DLD1 (cell line): ENCODE results near the gene ATP11A.
"Not testable (repeated sequence)": the region's sequence is repeated elsewhere in the genome, so short reads cannot be mapped to it uniquely, and the experiment has no call there.

Source experiments
- in situ Hi-C: cut with HindIII; loops from 2 replicates; pipeline ENCODE4 v1.10.0; 2017; ENCODE audit warnings: low sequenced_read_pairs

ATP11A gene

DNA sequence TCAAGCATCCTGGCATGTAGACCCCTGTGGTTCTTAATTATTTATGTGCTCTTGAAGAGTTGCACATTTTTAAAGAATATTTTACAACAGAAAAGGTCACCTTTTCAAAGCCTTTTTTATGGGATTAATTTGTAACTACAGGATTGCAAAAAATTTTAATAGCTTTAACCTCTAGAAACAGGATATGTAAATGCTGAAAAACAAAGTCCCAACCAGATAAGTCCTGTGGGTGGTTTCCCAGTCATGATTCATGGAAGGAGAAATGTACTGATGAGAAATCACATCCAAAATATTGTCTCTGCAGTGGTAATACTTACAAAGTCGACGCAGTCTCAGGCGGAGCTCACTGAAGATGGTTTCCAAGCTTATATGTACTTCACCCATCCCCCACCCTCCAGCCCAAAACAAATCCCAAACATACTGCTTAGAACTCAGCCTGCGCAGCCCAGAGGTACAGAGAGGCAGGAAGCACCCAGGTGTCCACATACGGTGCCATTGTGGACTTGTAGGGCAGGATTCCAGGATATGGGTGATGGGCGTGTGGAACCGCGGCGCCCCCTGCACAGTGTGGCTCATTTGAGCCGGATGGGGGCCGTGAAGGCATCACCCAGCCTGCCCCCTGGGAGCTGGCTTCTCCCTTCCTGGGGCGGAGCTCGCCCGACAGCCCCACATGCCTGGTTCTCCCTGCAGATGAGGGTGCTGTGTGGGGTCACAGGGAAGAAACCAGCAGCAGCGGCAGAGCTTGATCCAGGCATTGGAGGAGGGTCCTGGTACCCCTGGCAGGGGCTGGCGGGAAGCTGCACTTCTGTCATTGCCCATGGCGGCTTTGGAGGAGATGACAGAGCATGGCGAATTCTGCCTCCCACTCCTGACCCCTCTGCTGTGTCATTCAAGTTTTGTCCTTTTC, 101.2 kb downstream of the ATP11A start:
- in situ Hi-C loops, result no loop called here

DNA sequence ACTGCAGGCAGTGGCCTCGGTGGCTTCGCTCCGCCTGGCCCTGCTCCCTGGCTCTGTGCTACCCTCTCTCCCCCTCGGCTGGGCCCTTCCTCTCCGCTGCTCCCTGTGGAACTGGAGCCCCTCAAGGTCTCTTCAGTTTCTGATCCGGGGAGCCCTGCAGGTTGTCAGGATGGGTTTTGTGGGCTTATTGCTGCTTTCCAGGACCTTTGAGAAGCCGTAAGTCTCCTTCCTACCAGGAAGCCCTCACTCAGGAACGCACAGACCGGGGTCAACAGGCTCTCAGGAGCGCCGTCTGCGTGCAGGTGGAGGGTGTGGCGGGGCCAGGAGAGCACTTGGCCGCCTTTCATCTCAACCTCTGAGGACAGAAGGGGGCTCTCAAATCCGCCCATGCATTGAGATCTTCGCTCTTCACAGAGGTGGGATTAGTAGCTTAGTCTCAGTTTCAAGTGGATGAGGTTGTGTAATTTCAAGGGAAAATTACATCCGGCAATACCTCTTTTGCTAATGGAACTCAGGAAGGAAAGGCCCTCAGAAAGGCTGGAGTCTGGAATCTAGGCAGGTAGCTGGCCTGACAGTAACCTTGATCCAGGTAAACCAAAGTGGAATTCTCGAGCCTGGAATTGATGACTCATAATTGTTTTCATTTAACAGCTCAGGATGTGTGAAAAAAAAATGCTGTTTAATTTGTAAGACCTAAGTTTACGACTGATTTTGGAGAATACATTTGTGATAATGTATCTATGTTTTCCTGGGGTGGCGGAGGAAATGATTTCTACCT, 102.0 kb downstream of the ATP11A start:
- in situ Hi-C loops, result no loop called here

DNA sequence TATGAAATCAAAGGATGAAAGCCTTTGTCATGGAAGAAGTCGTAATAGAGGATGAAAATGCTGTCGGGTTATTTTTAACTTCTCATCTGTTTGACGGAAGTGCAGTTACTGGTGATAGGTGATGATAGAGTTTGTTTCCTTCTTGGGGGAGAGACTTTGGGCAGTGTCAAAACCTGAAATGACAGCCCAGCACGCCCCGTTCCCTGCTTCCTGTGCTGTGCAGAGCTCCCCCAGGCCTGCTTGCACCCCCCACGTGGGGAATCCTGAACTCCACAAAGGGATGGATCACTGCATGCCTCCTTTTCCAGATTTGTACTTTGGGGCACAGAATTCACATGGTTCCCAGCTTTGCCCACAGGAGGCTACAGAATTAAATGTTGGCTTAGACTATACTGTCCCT, 102.7 kb downstream of the ATP11A start:
- in situ Hi-C loops, result no loop called here

DNA sequence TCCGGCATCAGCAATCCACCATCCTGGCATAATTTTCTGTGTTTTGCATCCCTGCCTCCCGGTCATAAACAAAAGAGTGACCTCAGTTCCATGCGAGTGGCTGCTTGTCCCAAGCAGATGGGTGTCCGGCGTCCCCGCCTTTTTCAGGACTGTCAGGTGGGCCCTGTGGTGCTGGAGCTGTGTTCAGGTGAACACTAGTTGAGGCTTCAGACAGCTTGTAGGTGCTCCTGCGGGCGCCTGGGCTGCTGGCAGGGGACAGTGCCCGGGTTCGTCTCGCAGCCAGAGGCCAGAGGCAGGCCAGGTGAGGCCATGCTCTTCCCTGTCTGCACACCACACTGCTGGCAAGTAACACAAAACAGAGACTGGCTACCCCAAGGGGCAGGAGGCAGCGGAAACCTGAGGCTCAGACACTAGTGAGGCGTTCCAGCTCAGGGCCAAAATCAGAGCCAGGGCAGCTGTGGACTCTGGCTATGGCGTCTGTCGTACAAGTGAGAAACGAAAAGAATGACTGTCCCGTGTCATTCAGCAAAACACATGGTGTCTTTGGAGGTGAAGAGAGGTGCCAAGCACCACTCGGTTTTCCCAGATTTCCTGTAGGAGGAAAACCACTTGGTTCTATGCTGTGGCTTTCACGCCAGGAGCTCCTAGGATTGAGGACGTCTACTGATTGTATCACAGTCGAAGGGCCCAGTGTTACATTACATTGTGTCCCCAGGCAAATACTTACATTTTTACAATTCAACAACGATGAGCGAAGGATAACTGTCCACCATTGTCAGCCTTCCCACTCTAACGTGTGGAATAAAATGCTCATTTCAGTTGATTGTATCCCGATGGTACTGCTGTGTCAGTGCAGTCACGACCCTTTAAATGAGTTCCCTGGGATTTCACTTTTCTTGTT, 104.0 kb downstream of the ATP11A start:
- in situ Hi-C loops, result no loop called here

DNA sequence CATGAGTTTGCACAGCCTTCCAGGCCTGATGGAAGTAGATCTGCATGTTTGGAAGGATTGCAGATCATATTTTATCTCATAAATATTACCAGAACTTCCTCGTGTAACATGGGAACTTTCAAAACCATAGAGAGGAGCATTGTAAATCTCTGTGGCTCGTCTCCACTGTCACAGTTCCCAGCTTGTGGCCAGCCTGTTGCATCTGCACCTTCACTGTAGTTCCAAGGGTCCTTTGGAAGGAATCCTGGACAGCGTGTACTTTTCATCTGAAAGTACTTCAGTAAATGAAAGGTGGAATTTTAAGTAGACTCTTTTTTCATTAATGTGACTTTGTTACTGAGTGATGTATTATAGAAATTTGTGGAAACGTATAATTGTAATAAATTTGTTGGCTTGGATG, 105.4 kb downstream of the ATP11A start:
- in situ Hi-C loops, result no loop called here

DNA sequence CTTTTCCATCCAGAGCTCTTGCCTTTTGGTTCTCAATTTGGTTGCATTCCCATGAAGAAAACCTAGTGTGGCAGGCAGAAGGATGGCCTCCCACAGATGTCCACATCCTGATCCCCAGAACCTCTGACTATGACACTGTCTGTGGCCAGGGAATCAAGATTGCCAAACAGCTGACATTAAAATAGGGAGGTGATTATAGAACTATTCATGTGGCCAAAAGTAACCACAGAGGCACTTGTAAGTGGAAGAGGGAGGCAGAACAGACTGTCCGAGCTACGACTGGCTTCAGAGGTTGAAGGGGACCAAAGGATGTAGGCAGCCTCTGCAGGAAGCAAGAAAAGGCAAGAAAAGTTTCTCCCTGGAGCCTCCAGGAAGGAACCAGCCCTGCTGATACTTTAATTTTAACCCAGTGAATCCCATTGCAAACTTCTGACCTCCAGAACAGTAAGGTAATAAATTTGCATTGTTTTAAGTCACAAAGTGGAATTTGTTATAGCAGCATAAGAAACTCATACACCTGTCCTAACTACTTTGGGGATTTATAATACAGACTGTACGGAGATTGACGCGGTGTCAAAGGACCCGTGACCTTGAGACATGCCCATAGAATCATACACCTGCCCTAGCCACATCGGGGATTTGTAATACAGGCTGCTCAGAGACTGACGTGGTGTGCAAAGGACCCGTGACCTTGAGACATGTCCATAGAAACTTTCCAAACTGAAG, 106.5 kb downstream of the ATP11A start:
- in situ Hi-C loops, result no loop called here

DNA sequence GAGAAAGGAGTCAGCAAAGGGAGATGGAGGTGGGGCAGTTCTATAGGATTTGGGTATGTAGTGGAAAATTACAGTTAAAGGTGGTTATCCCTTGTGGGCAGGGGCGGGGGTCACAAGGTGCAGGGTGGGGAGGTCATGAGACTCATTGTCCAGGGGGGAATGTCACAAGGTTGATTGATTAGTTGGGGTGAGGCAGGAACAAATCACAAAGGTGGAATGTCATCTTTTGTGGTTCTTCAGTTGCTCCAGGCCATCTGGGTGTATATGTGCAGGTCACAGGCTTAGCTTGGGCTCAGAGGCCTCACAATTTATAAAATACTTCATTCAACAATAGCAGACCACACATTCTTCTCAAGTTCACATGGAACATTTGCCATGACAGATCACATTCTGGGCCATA, 109.6 kb downstream of the ATP11A start:
- in situ Hi-C loops, result no loop called here

DNA sequence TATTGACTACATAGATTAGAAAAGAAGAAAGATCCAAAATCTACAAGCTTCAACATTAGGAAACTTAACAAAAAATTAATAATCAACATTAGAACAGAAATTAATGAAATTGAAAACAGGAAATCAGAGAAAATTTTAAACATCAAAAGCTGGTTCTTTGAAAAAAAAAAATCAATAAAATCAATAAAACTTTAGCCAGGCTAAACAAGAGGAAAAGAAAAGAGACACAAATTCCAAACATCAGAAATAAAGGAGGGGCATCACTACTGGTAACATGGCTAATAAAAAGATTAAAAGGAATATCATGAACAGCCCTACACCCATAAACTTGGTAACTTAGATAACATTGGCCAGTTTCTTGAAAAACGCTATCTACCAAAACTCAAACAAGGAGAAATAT, 110.2 kb downstream of the ATP11A start:
- in situ Hi-C loops, result no loop called here

DNA sequence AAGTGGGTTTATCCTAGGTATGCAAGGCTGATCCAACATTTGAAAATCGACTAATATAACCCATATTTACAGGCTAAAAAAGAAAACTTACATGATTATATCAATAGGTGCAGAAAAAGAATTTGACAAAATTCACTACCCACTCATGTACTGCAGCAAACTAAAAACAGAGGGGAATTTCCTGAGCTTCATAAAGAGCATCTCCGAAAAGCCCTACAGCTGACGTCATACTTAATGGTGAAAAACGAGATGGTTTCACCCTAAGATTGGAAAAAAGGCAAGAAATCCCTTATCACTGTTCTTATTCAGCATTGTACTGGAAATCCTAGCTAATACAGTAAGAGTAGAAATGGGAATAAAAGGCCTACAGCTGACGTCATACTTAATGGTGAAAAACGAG, 111.0 kb downstream of the ATP11A start:
- in situ Hi-C loops, result not testable (repeated sequence)

DNA sequence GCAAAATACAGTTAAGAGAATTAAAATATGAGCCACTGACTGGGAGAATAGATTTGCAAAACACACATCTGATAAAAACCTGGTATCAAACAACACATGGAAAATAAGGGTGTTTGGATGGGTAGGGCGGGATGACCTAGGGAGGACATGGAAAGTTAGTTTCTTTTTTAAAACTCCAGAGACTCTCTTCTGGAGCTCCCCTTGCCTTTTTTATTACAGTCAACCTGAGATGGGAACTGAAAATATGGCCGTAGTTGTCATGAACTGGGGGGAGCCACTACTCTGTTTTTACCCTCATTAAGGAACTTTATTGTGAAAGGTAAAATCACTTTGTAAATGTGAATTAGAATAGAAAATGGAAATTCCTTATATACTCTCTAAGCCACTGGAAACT, 113.0 kb downstream of the ATP11A start:
- in situ Hi-C loops, result no loop called here

DNA sequence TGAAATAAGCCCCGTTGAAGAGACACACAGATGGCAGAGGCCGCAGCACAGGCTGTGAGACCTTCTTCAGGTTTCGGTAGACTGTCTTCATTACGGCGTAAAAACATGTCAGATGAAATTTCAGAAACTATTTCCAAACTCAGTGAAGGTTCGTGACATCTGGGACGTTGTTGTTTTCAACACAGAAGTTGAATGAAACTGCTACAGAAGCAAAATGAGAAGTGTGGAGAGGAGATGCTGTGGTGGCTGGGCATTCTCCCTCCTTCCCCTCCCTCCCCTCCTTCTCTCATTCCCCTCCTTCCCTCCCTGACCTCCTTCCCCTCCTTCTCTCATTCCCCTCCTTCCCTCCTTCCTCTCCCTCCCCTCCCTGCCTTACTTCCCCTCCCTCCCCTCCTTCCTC, 113.6 kb downstream of the ATP11A start:
- in situ Hi-C loops, result no loop called here

DNA sequence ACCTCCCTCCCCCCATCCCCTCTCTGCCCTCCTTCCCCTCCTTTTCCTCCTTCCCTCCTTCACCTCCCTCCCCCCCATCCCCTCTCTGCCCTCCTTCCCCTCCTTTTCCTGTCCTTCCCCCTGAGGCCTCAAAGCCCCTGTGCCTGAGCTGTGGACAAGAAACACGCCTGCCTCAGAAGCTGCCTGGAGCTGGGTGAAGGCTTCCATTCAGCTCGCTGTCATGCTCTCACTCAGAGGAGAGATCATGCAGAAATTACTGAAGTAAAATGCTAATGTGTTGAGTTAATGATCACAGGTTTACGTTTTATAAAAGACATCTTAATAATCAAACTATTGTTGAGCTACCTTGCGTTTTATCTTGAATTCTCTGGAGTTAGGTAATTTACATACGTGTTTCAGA, 114.5 kb downstream of the ATP11A start:
- in situ Hi-C loops, result no loop called here

DNA sequence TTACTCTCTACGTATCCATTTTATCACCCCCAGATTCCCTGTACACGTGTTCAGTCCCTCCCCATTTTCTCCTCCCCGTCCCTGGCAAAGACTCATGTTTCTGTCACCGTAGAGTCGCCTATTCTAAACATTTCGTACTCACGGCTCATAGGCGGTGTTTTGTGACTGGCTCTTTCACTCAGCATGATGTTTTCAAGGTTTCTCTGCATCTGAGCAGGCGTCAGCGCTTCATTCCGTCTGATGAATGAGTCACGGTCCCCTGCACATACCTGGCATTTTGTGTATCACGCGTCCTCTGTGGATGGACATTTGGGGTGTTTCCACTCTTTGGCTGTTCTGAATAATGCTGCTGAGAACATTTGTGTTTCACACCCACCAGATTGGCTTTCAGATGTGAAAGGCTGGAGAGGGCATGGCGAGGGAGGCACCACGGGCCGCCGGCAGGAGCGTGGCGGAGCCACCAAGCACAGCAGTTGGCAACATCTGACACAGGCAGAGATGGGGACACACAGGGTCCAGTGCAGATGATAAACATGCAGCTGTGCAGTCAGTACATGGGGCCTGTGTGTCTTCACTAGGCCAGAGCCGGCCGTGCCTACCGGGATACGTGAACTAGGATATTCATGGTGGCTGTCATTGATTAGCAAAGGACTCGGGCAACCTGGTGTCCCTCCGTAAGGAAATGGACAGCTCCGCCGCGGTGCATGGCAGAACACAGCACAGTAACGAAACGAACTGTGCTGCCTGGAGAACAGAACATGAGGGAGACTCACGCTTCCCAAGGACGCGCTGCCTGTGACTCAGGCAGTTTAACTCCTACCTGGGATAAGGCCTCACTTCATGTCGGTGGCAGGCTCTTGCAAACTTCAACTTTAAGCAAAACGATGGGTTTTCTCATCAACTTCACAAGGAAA, 117.2 kb downstream of the ATP11A start:
- in situ Hi-C loops, result no loop called here

DNA sequence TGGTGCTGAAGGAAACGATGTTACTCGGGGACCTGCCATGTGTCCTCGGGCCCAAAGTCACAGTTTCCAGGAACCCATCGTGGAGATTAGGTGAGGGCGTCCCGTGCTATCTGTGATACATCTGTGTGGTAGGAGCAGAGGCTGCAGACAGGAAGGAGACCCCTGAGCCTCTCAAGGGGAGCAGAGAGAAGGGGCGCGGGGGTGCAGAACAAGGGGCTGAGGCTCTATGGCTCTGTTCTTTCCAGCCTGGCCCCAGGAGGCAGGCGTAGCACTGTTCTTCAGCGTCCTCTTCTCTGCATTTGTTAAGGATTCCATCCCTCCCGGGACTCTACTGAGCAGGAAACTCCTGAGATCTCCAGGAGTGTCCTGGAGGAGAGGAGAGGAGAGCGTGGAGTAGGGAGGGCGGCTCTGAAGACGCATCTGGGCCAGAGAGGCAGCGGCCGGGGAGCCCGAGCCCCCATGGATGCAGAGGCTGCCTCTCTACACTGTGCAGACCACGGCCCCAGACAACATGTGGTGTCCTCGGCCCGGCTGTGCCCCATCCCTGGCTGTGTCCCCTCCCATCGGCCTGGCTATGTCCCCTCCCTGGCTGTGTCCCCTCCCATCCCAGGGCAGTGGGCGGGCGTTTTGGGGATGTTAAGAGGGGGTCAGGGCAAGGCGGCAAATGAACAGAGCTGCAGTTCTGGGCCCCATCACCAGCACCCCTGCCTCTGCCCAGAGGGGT, 118.0 kb downstream of the ATP11A start:
- in situ Hi-C loops, result no loop called here

DNA sequence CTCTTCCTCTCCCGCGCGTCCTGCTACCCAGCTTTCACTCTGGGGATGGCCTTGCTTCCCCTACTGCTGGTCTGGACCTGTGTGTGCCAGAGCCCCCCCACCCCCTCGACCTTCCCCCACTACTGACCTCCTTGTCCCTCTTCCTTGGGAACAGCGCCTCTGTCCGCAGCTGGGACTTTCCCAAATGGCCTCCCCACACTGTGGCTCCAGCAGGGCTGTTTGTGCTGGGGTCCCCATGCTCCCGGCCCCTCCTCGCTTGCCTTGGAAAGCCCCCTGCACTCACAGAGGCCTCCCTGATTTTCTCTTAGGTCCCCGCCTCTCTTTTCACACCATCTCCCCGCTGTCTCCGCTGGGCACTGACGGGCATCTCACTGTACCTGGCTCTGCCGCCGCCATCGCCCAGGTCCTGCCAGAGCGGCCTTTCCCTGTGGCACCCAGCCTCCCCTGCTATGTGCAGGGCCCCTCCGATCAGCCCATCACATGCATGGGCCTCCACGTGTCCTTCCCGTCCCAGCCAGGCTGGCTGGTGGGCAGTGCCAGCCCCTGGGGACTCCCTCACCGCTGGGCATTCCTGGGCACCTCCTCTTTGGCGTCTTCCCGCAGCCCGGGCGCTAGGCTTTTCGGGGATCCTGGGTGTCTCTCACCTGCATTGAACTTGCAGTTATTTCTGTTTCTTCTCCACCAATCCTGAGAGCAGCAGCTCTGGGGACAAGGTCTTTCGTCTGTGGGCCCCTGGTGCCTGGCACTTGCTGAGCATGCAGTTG, 118.7 kb downstream of the ATP11A start:
- in situ Hi-C loops, result no loop called here

DNA sequence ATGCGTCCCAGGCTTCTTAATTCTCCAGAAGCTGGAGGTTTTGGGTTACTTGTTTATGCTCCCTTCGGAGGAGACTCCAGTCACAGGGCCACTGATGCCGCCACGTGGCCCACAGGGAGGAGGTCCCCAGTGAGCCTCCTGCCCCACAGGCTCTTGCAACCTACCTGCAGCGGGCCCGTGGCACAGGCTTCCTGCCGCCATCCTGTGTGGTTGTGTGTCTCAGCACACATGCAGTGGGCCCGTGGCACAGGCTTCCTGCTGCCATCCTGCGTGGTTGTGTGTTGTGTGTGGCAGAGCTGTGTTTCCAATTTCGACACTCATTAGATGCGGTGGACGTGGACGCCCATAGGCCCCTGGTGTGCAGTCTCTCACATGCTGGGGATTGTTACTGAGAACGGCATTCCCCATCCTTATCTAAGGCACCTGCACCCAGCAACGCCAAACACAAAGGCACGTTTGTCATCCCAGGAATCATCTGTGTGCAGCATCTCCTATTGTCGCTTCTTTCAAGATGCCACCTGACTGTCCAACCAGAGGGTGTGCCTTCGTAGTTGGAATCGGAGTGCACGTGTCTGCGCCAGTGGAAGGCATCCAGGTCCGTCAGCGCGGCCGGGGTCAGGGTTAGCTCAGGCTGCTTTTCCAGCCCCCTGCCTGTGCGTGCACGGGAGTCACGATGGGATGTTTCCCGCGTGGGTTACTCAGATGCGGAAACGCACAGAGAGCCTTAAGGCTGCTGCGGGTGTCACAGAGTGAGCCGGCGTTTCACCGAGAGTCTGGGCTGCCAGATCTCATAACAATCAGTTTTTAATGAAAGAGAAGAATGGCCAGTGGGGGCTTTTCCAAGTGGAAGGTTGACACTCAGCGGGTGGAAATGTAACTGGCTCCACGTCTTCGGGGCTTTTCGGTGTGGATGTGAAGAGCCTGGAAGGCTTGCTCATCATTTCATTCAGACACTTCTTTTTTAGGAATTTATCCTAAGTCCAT, 119.8 kb downstream of the ATP11A start:
- in situ Hi-C loops, result no loop called here

DNA sequence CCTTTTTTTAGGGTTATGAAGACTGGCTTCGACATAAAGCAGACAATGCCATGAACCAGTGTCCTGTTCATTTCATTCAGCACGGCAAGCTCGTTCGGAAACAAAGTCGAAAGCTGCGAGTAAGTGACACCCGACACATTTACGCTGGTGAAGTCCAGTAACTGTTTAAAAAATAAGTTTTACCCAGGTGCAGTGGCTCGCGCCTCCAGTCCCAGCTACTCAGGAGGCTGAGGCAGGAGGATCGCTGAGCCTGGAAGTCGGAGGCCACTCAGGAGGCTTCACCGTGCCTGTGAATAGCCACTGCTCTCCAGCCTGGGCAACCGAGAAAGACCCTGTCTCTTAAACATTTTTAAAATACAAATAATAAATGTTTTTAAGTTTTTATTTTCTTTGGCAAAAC, 120.8 kb downstream of the ATP11A start:
- in situ Hi-C loops, result no loop called here
